GM21825 (cell line): ENCODE results near the gene SEC14L5.

Experiments
- ATAC-seq: cut with Tn5 transposase; IDR thresholded peaks from one replicate; pipeline ENCODE4 v1.9.1; 2021; ENCODE audit warnings: mild to moderate bottlenecking, moderate library complexity; ENCODE audit not compliant: unreplicated experiment

Gene SEC14L5

DNA sequence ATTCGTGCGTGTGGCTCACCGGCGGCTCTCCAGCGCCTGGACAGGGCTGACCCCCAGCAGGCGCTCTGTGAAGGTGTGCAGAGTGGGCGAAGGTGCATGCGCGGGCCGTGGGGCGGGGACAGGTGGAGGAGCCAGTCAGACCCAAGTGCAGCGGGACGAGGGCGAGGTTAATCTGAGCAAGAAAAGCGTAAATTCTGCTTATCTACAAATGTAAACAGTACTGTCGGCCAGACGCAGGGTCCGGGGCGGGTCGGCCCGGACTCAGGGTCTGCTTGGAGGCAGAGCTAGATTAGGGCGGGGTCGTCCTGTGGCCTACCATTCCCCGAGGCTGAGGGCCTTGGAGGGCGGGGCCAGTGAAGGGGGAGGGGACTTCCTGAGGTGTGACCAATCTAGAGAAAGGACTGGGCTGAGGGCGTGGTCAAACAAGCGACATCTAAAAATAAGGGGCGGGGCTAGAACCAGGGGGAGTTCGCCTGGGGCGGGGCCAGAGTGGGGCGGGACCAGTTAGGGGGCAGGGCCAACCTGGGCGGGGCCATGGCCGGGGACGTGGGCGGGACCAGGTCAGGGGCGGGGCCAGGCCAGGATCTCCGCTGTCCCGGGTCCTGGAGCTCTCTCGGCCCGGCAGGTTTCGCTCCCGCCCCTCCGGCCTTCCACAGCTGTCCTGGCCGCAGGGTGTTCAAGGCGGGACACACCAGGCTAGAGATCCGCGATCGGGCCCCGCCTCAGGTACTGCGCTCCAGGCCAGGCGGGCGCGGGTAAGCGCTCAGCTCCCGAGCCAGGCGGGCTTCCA lies at the start of gene SEC14L5:
SEC14L5 (plus strand) TSS at position 611 of the 790 bp plus-strand sequence. CDS start 994 bp downstream, outside the sequence.
- ATAC-seq = peak; percentile 68

GRCh38 chr16:4908854-4909401 lies 49.2 kb upstream of the SEC14L5 start:
- ATAC-seq = no peak

DNA sequence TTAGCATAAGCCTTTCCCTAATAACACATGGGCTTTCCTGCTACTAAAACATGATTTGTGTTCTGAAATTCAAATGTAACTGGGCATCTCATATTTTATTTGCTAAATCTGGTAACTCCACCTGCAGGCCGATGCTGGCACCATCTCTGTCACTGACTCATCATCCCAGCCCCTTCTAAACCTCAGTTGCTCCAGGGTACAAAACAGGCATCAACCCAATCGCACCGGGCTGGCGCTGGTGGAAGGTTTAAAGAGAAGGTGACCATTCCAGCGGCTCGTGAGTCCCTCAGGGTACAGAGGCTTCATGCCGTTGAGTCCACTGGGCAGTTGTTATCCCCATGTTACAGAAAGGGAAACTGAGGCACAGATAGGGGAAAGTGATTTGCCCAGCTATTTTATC lies 48.3 kb upstream of the SEC14L5 start:
- no peak for ATAC-seq

DNA sequence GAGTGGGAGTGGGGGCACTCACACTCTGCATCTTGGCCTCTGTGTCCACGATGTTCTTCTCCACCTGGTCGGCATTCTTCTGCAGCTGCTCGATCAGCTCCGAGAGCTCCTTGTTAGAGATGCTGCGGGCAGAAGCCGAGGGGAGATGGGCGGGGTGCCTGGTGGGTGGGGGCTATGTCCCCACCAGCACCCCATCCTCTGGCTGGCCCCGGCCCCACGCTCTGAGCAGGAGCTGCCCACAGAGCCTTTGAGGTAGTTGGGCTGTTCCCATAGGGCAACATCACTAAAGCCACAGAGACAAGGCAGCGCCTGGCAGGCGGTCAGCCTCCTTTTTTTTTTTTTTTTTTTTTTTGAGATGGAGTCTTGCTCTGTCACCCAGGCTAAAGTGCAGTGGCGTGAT lies 47.3 kb upstream of the SEC14L5 start:
- ATAC-seq = no peak

DNA sequence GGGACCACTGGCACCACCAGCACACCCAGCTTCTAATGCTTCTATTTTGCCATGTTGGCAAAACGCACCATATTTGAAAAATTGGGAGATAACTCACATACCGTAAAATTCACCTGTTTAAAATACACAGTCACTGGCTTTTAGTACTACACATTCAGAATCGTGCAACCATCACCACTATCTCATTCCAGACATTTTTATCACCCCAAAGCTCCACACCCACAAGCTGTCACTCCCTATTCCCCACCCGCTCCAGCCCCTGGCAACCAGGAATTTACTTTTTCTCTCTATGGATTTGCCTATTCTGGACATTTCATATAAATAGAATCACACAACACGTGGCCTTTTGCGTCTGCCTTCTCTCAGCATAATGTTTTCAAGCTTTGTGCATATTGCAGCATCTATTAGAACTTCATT lies 46.2 kb upstream of the SEC14L5 start:
- no peak for ATAC-seq

DNA sequence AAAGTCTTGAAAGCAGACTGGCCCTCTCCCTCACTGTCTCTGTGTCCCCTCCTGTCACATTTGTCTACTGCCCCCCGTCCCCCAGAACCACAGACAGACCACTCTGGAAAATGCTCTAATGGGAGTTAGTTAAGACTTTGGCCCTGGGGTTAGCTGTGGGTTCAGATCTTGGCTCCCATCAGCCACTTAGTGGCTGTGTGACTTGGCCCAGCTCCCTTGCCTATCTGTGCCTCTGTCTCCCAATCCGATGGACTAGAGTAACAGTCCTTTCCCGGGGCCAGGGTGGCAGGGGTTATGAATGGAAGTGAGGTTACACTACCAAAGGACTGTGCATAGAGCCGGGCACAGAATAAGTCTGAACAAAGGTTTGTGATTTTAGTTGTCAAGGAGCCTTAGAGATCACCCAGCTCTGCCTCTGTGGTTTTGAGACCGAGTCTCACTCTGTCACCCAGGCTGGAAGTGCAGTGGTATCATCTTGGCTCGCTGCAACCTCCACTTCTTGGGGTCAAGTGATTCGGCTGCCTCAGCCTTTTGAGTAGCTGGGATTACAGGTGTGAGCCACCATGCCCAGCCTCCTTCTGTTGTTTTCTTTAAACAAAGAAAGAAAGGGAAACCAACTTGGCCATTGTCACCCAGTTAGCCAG lies 44.9 kb upstream of the SEC14L5 start:
- no peak for ATAC-seq

GRCh38 chr16:4913774-4914525 lies 44.2 kb upstream of the SEC14L5 start:
- ATAC-seq = no peak

DNA sequence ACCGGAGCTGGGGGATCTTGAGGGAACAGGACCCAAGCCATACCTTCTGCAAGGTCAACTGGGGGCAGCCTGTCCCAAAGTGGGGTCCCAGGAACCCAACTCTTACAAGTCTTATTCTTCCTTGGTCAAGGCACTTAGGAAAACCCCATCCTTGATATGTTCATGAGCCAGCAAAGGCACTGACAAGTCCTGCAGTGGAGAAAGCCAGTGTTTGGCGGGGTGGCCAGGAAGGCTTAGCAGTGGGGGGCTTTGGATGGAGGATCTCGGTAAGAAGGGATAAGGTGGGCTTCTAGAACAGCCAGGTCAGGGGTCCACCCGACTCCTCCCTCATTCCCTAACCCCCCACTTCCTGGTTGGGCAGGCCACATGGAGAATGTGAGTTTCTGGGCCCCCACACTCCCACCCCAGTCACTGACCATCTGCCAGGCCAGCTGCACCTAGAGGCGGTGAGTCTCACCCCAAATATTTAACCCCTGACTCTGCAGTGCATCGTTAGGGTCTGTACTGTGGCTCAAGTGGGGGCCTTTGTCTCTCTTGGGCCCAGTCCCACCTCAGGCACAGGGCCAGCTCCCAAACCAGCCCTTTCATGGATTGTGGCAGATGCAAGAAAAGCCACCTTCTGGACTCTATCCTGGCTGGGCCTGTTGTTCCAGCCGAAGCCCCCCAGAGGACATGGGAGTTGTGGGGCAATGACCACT lies 43.5 kb upstream of the SEC14L5 start:
- ATAC-seq = no peak

GRCh38 chr16:4915226-4915761 lies 42.8 kb upstream of the SEC14L5 start:
- ATAC-seq = no peak

- no peak for ATAC-seq
Measured at GRCh38 chr16:4917117-4917516, 41.0 kb upstream of the SEC14L5 start.

DNA sequence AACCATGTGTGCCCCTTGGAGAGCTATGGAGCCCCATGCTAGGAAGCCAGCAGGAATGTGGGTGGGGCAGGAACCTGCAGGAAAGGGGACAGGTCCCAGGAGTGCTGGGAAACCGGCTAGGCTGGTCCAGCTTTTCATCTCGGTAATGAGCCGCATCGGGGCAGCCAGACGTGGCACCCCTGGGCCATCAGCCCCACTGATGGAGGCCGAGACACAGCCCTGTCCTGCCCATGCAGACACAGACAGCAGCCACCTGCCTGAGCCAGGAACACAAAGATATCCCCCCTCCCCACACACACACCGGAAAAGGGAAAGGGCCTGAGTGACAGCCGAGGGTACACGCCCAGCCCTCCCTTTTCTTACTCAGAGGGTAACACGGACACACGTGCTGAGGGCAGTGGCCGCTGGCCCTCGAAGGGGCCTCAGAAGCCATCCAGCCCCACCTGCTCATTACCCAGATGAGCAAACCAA lies 39.3 kb upstream of the SEC14L5 start:
- no peak for ATAC-seq

- no peak for ATAC-seq
Measured at GRCh38 chr16:4920826-4921225, 37.3 kb upstream of the SEC14L5 start.

DNA sequence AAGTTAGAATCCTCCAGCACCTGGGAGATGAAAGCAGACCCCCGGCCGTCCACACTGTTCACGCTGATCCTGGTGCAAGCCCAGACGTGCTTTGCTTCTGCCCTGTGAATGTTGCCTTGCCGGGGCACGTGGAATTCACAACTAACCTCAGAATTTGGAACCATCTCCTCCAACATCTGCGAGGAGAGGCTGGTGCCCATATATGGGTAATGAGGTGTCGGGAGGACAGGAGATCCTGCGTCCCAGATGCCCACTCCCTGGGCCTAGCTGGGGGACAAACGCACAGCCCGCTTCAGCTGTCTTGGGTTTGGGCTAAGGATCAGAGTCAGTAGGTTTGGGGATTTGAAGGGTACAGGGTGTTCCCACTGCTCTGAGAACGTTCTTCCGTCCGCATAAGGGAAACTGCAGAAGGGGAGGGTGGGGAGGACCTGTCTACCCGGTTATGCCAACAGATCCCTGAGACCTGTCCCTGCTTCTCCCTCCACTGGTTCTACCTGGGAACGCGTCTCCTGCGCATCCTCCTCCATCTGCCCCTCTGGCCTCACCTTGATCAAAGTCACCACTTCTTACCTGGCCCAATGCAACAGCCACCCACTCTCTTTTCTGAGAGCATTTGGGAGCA lies 35.3 kb upstream of the SEC14L5 start:
- no peak for ATAC-seq

DNA sequence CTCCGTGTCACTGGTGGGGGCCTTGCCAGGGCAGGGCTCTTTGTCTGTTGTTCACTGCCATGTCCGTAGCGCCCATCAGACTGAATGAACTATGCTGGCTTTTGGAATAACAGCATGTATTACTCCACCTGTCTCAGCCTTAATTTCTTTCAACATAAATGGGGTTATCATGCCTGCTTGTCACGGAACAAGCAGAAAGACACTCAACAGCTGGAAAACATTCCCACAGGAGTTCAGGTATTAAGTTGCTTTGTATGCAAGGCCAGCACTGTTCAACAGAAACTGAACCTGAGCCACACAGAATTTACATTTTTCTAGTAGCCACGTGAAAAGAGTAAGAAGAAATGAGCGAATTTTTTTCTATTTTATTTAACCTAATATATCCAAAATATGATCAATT lies 34.3 kb upstream of the SEC14L5 start:
- ATAC-seq = no peak

DNA sequence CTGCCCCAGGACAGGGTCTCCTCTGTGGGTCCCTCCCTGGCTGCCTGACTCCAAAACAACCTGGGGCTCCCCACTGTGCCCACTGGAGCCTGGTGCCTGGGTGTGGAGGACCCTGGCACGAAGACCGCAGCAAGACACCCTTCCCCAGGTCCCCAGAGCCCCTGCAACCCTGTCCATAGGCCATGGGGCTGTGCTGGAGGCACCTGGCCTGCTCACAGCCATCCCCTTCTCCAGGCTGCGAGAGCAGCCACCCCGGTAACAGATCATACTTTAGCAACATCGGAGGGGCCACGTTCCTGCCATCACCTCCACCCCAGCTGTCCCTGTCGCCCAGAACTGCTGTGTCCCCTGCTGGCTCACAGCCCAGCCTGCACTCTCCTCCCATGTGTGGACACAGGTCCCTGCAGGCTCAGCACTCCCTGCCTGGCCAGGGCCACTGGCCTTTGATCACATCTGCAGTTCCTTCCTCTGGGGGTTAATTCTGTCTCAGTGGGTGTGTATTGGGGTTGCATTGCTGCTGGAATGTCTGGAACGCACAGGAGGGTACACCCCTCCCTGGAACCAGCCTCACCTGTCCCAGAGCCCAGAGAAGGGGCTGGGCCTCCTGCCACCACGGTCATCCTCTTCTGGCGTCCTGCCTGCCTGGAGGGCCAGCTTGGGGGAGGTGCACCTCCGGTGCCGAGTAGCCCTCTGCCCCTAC lies 33.4 kb upstream of the SEC14L5 start:
- ATAC-seq = no peak

DNA sequence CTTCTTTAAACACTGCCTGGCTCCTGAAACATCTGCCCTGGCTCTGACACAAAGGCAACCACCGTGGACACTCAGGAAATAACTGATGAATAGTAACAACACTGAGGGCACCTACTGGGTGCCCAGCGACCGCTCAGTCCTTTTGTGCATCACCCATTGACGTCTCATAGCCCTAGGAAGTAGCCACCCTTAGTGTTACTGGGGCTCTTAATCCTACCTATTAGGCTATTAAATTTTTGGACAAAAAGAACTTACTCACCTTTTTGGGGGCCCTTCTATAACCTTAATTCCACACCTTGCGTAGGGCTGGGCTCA lies 32.9 kb upstream of the SEC14L5 start:
- no peak for ATAC-seq

GRCh38 chr16:4925791-4926190 lies 32.3 kb upstream of the SEC14L5 start:
- ATAC-seq = no peak

- no peak for ATAC-seq
Measured at GRCh38 chr16:4926928-4927327, 31.2 kb upstream of the SEC14L5 start.

- ATAC-seq = no peak
Measured at GRCh38 chr16:4927661-4928060, 30.5 kb upstream of the SEC14L5 start.

- ATAC-seq = no peak
Measured at GRCh38 chr16:4928227-4928626, 29.9 kb upstream of the SEC14L5 start.
